ENCODE data around the gene KCNA10.

Gene KCNA10

GRCh38 chr1:110477445-110477957, 41.5 kb downstream of the KCNA10 start:
- DNase-seq (ENCODE audit: low spot score), result no peak

- no peak for DNase-seq (ENCODE audit: low spot score)
Observed at GRCh38 chr1:110477041-110477440, 41.9 kb downstream of the KCNA10 start.

GRCh38 chr1:110476028-110476765, 42.8 kb downstream of the KCNA10 start:
- no peak for DNase-seq (ENCODE audit: low spot score)

GRCh38 chr1:110475362-110476027, 43.5 kb downstream of the KCNA10 start:
- no peak for DNase-seq (ENCODE audit: low spot score)

- DNase-seq (ENCODE audit: low spot score), result no peak
Observed at GRCh38 chr1:110474444-110474843, 44.5 kb downstream of the KCNA10 start.

GRCh38 chr1:110472546-110472945, 46.4 kb downstream of the KCNA10 start:
- DNase-seq (ENCODE audit: low spot score), result no peak

GRCh38 chr1:110471131-110471530, 47.8 kb downstream of the KCNA10 start:
- DNase-seq (ENCODE audit: low spot score), result no peak
